ENCODE data around the gene FAM3B.
"Not testable (repeated sequence)": the region's sequence is repeated elsewhere in the genome, so short reads cannot be mapped to it uniquely, and the experiment has no call there.

Gene FAM3B, protein sequence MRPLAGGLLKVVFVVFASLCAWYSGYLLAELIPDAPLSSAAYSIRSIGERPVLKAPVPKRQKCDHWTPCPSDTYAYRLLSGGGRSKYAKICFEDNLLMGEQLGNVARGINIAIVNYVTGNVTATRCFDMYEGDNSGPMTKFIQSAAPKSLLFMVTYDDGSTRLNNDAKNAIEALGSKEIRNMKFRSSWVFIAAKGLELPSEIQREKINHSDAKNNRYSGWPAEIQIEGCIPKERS

GRCh38 chr21:41316200-41317062 is at the start of gene FAM3B:
TSS of gene FAM3B (plus strand) at chr21:41316801. CDS start at chr21:41316880, 79 bp downstream.
- no peak for DNase-seq

- no peak for DNase-seq
These were observed 49.3 kb upstream of the FAM3B start for GRCh38 chr21:41267346-41267745.

DNA sequence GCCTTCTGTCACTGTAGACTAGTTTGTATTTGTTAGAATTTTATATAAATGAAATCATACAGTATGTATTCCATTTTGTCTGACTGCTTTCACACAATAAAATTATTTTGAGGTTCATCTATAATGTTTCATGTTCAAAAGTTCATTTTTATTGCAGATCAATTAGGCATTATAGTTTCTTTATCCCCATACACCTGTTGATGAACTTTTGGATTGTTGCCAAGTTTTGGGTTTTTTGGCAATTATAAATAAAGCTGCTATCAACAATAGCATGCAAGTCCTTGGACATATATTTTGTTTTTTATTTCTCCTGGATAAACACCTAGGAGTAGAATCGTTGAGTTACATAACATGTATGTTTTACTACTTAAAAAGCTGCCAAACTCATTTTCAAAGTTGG is 47.1 kb upstream of the FAM3B start:
- no peak for DNase-seq

DNA sequence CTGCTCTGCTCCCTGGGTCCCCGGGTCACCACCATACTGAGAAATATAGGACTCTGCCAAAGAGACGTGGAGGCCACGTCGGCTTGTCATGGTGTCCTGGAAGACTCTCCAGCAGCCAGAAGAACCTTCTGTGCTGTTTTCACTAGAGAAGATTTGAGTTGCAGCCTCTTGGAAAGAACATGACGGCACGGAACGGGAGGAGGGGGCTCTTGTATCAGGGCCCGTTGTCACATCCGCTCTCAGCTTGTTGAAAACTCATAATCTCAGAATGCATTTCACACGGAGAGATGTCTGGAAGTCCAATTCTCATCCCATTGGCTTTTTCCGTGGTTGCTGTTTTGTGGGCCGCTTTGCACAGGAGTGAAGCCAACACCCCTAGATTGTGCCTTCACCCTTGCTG is 39.4 kb upstream of the FAM3B start:
- DNase-seq: no peak

GRCh38 chr21:41277846-41278245 is 38.8 kb upstream of the FAM3B start:
- DNase-seq: no peak

DNA sequence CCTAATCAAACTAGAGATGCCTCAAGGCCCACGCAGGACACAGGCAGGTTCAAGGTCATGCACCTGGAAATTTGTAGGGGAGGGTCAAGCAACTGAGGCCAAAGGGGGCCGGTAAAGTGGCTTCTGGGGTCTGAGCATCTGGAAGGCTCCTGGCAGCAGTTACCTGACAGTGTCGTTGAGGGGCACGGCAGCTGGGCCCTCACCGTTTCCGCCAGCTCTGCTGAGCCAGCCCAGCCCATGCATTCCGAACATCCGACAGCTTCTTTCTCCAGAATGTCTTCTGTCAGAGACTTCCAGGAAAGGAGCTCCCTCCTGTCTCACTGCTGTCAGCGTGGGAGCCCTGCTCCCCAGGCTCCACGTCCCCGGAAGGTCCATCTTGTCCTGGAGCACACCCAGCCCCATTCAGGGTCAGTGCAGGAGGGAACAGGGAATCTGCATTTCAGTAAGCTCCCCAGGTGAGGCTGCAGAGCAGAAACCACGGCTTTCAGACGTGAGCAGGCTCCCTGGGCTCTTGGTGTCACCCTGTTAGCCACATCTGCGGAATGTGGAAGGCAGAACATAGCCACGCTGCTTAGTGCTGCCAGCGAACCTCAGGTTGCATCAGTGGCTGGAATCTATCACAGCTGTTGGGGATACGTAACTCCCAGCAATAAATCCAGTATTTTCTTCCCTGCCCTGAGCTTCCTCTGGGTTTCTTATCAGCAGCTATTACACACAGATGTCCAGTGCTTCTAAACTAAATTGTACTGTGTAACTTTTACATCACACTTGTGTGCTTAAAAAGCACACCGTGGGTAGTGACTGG is 36.3 kb upstream of the FAM3B start:
- no peak for DNase-seq

DNA sequence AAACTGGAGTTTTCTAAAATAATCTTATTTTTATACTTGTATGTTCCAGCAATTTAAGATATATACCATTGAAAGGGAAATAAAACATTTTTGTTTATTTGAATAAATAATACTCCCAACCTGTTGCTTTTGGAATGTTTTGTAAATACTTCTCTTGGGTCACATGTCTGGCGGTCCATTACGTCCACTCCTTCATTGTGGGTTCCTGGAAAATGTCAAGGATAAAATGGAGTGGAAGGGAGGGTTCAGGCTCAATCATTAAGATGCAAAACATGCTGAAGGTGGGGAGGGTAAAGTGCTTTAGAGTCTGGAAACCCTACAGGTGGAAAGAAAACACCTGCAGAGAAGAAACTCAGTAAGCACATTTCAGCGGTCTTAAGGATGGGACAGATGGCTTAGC is 34.2 kb upstream of the FAM3B start:
- no peak for DNase-seq

GRCh38 chr21:41283211-41283818 is 33.3 kb upstream of the FAM3B start:
- peak; percentile 57 for DNase-seq

GRCh38 chr21:41289431-41289830 is 27.2 kb upstream of the FAM3B start:
- no peak for DNase-seq

GRCh38 chr21:41290106-41290799 is 26.3 kb upstream of the FAM3B start:
- DNase-seq: no peak

- no peak for DNase-seq
These were observed 21.9 kb upstream of the FAM3B start for GRCh38 chr21:41294548-41295231.

DNA sequence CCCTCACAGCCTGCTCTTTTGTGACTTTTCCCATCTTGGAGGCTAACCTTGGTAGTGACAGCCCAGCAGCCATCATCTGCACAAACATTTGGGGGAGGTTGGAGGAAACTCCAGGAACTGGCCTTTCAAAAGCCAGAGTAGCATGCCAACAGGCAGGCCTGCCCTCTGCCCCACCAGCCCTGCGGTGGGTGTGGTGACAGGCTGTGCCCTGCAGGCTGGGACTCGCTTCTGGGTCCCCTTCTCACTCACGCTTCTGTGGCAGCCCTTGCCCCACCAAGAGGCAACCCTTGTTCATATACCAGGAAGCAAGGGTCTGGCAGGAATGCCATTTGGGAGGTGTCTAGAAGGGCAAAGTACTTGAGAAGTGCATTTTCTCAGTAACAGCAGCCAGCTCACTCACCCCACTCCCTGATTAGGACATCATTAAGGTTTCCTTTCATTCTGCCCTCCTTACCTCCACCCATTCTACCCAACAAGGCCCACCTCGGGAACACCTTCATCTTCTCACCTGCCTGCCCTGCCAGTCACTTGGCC is 20.8 kb upstream of the FAM3B start:
- no peak for DNase-seq

- no peak for DNase-seq
These were observed 13.6 kb upstream of the FAM3B start for GRCh38 chr21:41302976-41303375.

DNA sequence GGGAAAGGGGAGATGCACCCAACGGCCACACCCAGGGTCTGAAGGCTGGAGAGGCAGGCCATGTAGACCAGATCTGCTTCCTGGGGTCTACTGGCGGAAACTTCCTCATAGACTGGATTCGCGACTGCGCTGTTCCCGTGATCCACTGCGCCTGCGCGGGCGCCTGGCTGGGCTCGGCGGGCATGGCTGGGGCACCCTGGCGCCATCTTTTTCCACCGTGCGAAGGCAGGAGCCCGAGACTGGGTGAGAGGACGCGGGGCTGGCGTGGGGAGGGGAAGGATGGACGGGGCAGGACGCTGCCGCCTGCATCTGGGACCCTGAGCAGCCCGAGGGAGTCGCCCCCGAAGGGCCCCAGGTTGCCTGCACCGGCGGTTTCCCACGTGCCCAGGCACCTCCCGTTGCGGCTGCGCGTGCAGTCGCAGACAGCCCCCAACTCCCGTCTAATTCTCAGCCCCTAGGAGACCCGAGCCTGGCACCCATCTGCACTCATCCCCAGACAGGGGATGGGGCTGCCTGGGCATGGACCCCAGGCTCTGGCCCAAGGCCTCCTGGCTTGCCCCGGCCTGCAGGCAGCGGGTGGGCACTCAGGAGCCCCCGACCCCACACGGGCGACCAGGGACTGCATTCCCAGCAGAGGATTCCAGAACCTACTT is 12.4 kb upstream of the FAM3B start:
- DNase-seq: no peak

GRCh38 chr21:41307219-41307618 is 9.4 kb upstream of the FAM3B start:
- DNase-seq: no peak

DNA sequence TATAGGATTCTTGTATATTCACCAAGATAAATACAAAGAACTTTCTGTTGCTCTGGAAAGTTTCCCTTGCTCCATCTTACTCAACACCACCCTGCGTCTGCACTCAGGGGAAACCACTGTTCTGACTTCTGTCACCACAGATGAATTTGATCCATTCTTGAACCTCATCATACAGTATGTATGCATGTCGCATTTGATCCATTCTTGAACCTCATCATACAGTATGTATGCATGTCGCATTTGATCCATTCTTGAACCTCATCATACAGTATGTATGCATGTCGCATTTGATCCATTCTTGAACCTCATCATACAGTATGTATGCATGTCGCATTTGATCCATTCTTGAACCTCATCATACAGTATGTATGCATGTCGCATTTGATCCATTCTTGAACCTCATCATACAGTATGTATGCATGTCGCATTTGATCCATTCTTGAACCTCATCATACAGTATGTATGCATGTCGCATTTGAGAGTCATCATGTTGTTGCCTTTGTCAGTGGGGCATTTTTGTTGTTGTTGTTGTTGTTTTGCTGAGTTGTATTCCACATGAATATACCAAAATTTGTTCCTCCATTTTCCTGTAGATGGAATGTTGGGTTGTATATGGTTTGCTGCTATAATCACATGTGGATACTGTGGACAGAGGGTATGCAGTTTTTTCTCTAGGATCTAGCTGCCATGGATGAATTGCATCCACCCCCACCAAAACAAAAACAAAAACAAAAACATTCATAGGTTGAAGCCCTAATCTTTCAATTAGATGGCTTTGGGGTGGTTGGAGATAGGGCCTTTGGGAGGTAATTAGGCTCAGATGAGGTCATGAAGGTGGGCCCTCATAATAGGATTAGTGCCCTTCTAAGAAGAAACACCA is 3.1 kb upstream of the FAM3B start:
- DNase-seq: not testable (repeated sequence)

DNA sequence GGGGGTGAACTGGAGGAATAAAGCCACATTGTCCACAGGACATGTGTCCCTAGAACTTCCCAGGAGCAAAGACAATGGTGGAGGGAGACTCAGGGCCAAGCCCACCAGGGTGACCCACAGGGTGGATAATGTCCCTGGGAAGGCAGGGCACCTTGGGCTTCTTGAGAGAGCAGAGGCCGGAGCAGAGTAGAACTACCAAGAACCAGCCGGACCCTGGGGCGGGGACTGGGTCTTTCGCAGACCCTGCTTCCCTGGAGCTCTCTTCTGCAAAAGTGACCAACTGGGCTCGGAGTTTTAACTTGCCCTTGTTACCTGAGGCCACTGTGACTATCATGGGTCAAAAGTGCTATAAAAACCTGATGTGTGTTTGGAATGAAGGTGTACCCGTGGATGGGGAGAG is 875 bp upstream of the FAM3B start:
- DNase-seq: no peak

- no peak for DNase-seq
These were observed 427 bp downstream of the FAM3B start for GRCh38 chr21:41317063-41317392.

DNA sequence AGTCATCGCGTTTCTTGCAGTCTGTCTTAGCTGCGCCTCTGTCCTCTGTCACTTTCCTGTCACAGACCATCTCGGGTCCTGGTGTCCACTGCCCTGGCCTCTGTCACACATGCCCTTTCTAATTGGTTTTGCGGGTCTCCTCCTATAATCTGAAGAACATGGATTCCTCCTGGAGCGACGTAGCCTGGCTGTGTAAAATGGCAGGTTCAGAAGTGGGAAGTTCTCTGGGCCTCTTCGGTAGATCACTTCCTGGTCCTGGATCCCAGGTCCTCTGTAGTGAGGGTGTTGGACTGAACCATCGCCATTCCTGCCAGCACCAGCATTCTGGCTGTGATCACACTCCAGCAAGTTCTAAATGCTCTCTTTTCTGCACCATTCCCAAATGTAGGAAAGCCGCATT is 857 bp downstream of the FAM3B start:
- no peak for DNase-seq

GRCh38 chr21:41318218-41318617 is 1.6 kb downstream of the FAM3B start:
- DNase-seq: no peak

All from stimulated activated CD4-positive, alpha-beta T cell treated with anti-CD3 and anti-CD28 coated beads, Interleukin-4, amount 100 ng/mL, for 24 hours (primary cell).